HAP-1 (cell line): Measurements from ENCODE around the gene IL20RA.
A peak's percentile ranks its signal among the peaks of the same experiment; 100 is the strongest.

Experiments used
- DNase-seq, 2 experiments: peaks; one replicate each; pipeline ENCODE4 v3.0.0-alpha.2; 2016 to 2020; ENCODE audit warnings: low spot score in 2 of 2
- H3K27me3 ChIP-seq: fragments of 250-450 bp; sonication (Bioruptor Pico); 2 replicates; pipeline ENCODE4 v1.5.1; 2020; ENCODE audit warnings: low read depth, mild to moderate bottlenecking, moderate library complexity
- H3K36me3 ChIP-seq: fragments of 250-450 bp; sonication (Bioruptor Pico); replicated peaks from 2 replicates; pipeline ENCODE4 v1.5.1; 2020; ENCODE audit warnings: mild to moderate bottlenecking
- H3K4me1 ChIP-seq: fragments of 250-450 bp; sonication (Bioruptor Pico); 2 replicates; pipeline ENCODE4 v1.5.1; 2020; ENCODE audit warnings: mild to moderate bottlenecking
- H3K4me3 ChIP-seq: fragments of 250-450 bp; sonication (Bioruptor Pico); 2 replicates; pipeline ENCODE4 v1.5.1; 2020; ENCODE audit warnings: mild to moderate bottlenecking, moderate library complexity
- H3K9me3 ChIP-seq: fragments of 250-450 bp; sonication (Bioruptor Pico); 2 replicates; pipeline ENCODE4 v1.5.1; 2020; ENCODE audit warnings: mild to moderate bottlenecking, moderate library complexity
- in situ Hi-C: fragments of 300-500 bp; cut with MboI; formaldehyde crosslinking; loops from 3 replicates; pipeline ENCODE4 v1.14.3; 2020; ENCODE audit warnings: low sequenced_read_pairs, inconsistent platforms, mixed read lengths

IL20RA gene

GRCh38 chr6:137070303-137070702, 25.5 kb upstream of the IL20RA start:
- H3K27me3 ChIP-seq: peaks cover 8% of the 10 kb centered on the region; the same call in 1 of the 2 replicates
- in situ Hi-C loops: no loop called here
- no peaks in the 10 kb centered on the region; the same call in 1 of the 2 replicates for H3K9me3 ChIP-seq
- no peak for DNase-seq
- no peaks in the 10 kb centered on the region for H3K36me3 ChIP-seq
- no peaks in the 10 kb centered on the region for H3K4me1 ChIP-seq
- no peak overlapping the region for H3K4me3 ChIP-seq

GRCh38 chr6:137067399-137067798, 22.6 kb upstream of the IL20RA start:
- H3K4me3 ChIP-seq: no peak overlapping the region
- in situ Hi-C loops: no loop called here
- peaks cover 8% of the 10 kb centered on the region; the same call in 1 of the 2 replicates for H3K27me3 ChIP-seq
- DNase-seq: no peak
- H3K36me3 ChIP-seq: no peaks in the 10 kb centered on the region
- no peaks in the 10 kb centered on the region; the same call in 1 of the 2 replicates for H3K9me3 ChIP-seq
- H3K4me1 ChIP-seq: no peaks in the 10 kb centered on the region

- Histone ChIP-seq H3K36me3 (no peaks in the 10 kb centered on the region), H3K4me3 (no peak overlapping the region), H3K27me3 (no peaks in the 10 kb centered on the region), H3K4me1 (peaks cover 18% of the 10 kb centered on the region), H3K9me3 (no peaks in the 10 kb centered on the region)
- in situ Hi-C loops: no loop called here
- DNase-seq: no peak
These were observed 13.3 kb upstream of the IL20RA start for GRCh38 chr6:137058037-137058436.

- H3K27me3 ChIP-seq: no peaks in the 10 kb centered on the region
- H3K36me3 ChIP-seq: no peaks in the 10 kb centered on the region
- peaks cover 18% of the 10 kb centered on the region for H3K4me1 ChIP-seq
- H3K4me3 ChIP-seq: no peak overlapping the region
- in situ Hi-C loops: no loop called here
- no peaks in the 10 kb centered on the region for H3K9me3 ChIP-seq
- DNase-seq: peak; percentile 58 to 95
These were observed 11.5 kb upstream of the IL20RA start for GRCh38 chr6:137056121-137056880.

GRCh38 chr6:137051790-137052472, 7.2 kb upstream of the IL20RA start:
- in situ Hi-C loops: no loop called here

GRCh38 chr6:137049095-137049494, 4.3 kb upstream of the IL20RA start:
- Histone ChIP-seq H3K36me3 (no peaks in the 10 kb centered on the region), H3K4me3 (no peak overlapping the region), H3K9me3 (no peaks in the 10 kb centered on the region), H3K27me3 (no peaks in the 10 kb centered on the region), H3K4me1 (no peaks in the 10 kb centered on the region)
- in situ Hi-C loops: no loop called here
- DNase-seq: no peak

More at GRCh38 chr6:137051790-137052472, 7.2 kb upstream of the IL20RA start:
- no peaks in the 10 kb centered on the region for H3K9me3 ChIP-seq
- H3K36me3 ChIP-seq: no peaks in the 10 kb centered on the region
- DNase-seq: no peak
- H3K4me3 ChIP-seq: no peak overlapping the region
- no peaks in the 10 kb centered on the region for H3K27me3 ChIP-seq
- peaks cover 15% of the 10 kb centered on the region for H3K4me1 ChIP-seq

- Histone ChIP-seq H3K4me1 (no peaks in the 10 kb centered on the region), H3K27me3 (no peaks in the 10 kb centered on the region), H3K36me3 (no peaks in the 10 kb centered on the region), H3K4me3 (no peak overlapping the region), H3K9me3 (no peaks in the 10 kb centered on the region)
- in situ Hi-C loops: no loop called here
- DNase-seq: no peak
These were observed 2.2 kb upstream of the IL20RA start for GRCh38 chr6:137046871-137047412.

- no peaks in the 10 kb centered on the region for H3K9me3 ChIP-seq
- no peaks in the 10 kb centered on the region for H3K4me1 ChIP-seq
- no peak for DNase-seq
- in situ Hi-C loops: no loop called here
- no peaks in the 10 kb centered on the region for H3K27me3 ChIP-seq
- no peaks in the 10 kb centered on the region for H3K36me3 ChIP-seq
- H3K4me3 ChIP-seq: no peak overlapping the region
These were observed 541 bp upstream of the IL20RA start for GRCh38 chr6:137045222-137045789.

- H3K36me3 ChIP-seq: no peaks in the 10 kb centered on the region
- peak; percentile 43 to 58 for DNase-seq
- in situ Hi-C loops: no loop called here
- H3K27me3 ChIP-seq: no peaks in the 10 kb centered on the region
- no peaks in the 10 kb centered on the region for H3K4me1 ChIP-seq
- peak overlapping the region; percentile 43 for H3K4me3 ChIP-seq
- H3K9me3 ChIP-seq: no peaks in the 10 kb centered on the region
These were observed 927 bp downstream of the IL20RA start for GRCh38 chr6:137043710-137044365.

- Histone ChIP-seq H3K27me3 (no peaks in the 10 kb centered on the region), H3K4me3 (no peak overlapping the region), H3K36me3 (no peaks in the 10 kb centered on the region), H3K9me3 (no peaks in the 10 kb centered on the region), H3K4me1 (no peaks in the 10 kb centered on the region)
- no peak for DNase-seq
- in situ Hi-C loops: no loop called here
These were observed 4.4 kb downstream of the IL20RA start for GRCh38 chr6:137040393-137040792.

GRCh38 chr6:137039010-137039409, 5.8 kb downstream of the IL20RA start:
- Histone ChIP-seq H3K4me1 (no peaks in the 10 kb centered on the region), H3K27me3 (no peaks in the 10 kb centered on the region), H3K4me3 (no peak overlapping the region), H3K36me3 (no peaks in the 10 kb centered on the region), H3K9me3 (no peaks in the 10 kb centered on the region)
- in situ Hi-C loops: no loop called here
- DNase-seq: no peak

GRCh38 chr6:137036566-137037300, 8.0 kb downstream of the IL20RA start:
- no peaks in the 10 kb centered on the region for H3K27me3 ChIP-seq
- no peaks in the 10 kb centered on the region for H3K9me3 ChIP-seq
- no peaks in the 10 kb centered on the region for H3K4me1 ChIP-seq
- no peak for DNase-seq
- in situ Hi-C loops: no loop called here
- H3K36me3 ChIP-seq: no peaks in the 10 kb centered on the region
- H3K4me3 ChIP-seq: no peak overlapping the region

GRCh38 chr6:137033828-137034227, 10.9 kb downstream of the IL20RA start:
- no peaks in the 10 kb centered on the region for H3K4me1 ChIP-seq
- no peaks in the 10 kb centered on the region for H3K36me3 ChIP-seq
- no peaks in the 10 kb centered on the region for H3K9me3 ChIP-seq
- in situ Hi-C loops: no loop called here
- no peaks in the 10 kb centered on the region for H3K27me3 ChIP-seq
- DNase-seq: no peak
- H3K4me3 ChIP-seq: no peak overlapping the region
